Renal pelvis (tissue), 4 donors: ENCODE measurements around the gene PEF1. TPM values are rescaled to one million over a fixed set of nuclear protein-coding genes. Genes with fewer than 3 reads are reported as not detected.

Experiments used
- DNase-seq: peaks from one replicate; pipeline ENCODE4 v3.0.0-alpha.2; 2013
- polyA plus RNA-seq, 3 donors: library from polyadenylated mRNA; unstranded; fragments of 120-200 nt; gene quantifications; one replicate each; pipeline ENCODE4 v1.2.1, GENCODE V29; 2013; ENCODE audit not compliant: insufficient read length in 3 of 3

Gene PEF1
- polyA plus RNA-seq, 3 donors = 77.2 to 81.4 (median 79.1) TPM

- no peak for DNase-seq
Measured at GRCh38 chr1:31639543-31639942, 5.1 kb downstream of the PEF1 start.

DNA sequence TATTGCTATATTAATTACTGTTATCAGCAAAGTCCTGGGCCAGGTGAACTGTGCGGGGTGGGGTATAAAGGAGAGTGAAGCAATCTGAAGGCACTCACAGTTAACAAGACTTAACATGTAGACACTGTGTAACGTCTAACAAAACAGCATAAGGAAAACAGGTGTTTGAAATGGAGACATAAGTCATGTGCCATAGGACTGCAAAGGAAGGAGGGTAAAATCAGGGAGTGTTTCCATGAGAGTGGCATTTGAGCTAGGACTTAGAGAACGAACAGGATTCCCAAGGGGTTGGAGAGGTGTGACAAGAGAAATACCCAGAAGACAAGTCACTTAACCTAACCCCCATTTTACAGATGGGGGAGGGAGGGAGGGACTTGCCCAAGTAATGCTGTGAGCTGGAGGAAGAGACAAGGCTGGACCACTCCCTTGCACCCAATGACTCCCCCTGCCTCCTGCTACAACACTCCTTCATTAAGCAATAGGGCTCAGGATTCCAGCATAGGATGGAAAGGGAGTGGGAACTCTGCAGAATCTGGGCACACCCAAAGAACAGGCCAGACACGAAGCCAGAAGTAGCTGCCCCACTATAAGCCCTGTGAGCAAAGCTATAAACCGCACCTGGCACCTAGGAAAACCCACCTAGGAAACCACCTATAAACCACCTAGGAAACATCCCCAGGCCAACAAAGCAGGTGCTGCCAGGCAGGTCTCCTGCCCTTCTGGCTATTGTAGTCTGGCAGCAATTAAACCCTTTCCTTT is 6.6 kb downstream of the PEF1 start:
- DNase-seq = no peak

- DNase-seq = no peak
Measured at GRCh38 chr1:31633117-31633516, 11.6 kb downstream of the PEF1 start.

DNA sequence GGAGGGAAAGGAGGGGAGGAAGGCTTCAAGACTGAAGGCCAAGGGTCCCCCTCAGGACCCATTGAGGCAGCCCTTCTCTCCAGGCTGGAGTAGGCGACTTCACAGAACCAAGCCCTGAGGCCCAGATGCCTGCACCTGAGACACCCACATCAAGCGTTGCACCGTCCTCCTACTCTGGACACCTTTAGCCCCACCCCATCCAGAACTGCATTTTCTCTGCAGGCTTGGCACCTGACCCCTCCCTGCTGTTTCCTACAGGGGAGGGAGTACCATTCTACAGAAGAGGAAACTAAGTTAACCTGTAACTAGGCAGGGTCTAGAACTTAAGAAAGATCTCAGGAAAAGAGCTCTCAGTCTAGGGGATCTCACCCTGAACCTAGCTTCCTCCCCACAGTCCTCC is 12.0 kb downstream of the PEF1 start:
- DNase-seq = no peak

DNA sequence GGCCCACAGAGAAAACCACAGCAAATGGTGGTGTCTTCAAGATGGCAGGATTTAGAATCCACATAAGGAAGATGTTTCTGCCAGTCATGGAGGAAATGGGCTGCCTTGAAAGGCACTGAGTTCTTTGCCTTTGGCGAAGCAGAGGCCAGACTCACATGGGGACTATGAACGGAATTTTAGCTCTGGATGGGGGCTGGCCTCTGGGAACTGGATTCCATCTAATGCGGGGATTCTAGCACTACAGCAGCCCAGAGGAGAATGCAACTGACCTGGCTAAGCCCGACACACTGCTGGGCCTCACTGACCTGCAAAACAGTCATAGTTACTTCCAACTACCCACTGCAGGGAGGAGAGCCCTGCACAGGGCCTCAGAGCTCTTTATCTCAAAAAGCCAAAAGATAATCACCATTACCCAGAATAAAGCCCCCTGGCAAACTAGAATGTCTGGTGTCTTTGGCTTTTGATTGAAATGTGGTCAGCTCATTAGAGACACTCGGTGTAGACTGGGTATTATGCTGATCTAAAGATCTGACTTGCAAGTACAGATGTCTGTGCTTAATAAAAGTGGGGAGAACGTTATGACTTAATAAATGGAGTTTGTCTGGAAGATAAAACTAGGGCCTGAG is 15.6 kb downstream of the PEF1 start:
- DNase-seq = no peak

GRCh38 chr1:31627930-31628559 is 16.6 kb downstream of the PEF1 start:
- no peak for DNase-seq

DNA sequence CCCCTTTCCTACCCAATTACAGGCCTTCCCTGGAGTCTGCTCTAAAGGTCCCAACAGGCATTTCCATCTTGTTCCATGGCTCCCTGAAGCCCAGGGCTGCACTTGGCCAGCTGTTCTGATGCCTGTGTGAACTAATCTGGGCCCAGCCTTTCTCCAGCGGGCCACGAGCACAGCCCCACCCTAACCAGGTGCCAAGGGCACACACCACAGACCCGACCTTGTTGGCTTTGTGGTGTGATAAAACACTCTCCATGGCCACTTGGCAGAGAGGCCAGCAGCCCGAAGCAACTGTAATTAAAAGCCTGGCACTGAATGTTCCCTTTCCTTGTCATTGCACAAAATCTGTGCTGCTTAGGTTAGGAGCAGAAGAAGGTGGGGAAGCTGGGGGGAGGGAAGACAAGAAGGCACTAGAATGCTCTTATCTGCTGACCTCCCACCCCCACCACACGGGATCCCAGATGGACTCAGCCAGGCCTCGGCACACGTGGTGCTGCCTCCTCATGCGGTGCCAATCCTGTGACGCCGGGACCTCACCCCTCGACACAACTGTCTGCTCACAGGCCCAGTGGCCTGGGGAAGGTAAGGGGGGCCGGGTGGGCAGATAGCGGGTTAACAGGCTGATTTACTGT is 17.3 kb downstream of the PEF1 start:
- DNase-seq = no peak

- DNase-seq = no peak
Measured at GRCh38 chr1:31626223-31627207, 18.2 kb downstream of the PEF1 start.

DNA sequence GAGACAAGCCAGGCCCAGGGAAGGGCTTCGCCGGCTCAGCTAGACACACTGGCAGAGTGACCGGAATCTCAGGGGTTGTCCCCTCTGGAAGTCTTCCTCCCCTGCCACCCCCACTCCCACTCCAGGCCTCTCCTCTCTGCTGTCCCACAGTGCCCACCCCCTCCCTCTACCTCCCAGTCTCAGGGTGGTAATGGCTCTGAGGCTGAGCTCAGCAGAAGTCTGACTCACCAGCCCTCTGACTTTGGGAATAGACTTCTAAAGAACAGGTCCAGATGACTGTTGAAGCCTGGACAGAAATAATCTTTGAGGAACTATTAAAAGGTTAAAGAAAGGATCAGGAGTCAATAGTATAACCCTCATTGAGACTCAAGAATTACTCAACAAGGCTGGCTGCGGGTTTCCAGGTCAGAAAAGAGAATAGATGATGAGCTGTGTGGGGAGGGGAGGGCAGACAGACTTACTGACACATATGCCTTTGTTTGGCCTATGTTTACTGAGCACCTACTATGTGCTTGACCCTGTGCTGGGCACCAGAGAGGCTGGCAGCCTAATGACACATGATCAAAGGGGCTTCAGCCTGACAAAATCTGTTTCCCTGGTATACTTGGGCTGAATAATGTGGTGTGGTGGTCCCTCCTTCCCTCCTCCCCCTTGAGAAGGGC is 19.0 kb downstream of the PEF1 start:
- DNase-seq = no peak

DNA sequence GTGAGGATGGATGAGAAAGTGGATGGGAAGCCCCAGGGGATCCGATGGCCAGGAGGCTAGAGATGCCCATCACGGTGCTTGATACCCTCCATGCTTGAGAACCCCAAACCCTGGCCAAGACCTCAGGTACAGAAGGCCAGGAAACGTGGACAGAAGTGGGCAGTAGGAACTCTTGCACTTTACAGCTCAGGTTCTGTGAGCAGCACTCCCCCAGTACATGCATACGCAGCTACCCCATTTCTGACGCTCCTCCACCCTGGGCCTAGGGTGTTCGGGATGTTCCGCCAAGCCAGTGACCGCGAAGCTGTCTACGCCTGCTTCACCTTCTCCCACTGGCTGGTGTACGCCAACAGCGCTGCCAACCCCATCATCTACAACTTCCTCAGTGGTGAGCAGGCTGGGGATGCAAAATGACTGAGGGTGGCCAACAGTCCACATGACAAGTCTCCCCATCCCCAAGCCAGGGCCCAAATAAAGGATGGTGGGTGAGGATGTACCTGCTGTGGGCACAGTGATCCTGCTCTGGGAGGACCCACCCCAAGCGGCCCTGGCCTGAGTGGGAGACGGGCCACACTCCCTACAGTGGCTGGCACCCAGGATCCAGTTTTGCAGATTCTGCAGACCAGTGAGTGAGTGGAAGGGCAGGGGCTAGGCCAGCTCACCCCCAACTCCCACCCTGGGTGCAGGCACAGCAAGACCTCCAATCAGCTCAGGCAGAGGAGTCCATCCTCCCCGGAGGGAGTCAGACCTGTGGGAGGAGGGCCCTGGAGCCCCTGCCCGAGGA is 19.8 kb downstream of the PEF1 start:
- no peak for DNase-seq

DNA sequence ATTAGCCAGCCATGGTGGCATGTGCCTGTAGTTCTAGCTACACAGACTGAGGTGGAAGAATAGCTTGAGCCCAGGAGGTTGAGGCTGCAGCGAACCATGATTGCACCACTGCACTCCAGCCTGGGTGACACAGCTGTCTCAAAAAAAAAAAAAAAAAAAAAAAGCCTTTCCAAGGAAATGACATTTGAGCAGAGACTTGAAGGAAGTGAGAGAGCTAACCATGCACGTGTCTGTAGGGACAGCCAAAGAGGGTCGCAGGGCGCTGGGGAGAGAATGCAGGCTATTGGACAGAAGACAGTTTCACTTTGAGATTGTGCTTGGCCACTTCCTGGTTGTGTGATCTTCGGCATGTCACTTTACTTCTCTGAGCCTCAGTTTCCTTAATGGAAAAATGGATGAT is 20.4 kb downstream of the PEF1 start:
- no peak for DNase-seq

DNA sequence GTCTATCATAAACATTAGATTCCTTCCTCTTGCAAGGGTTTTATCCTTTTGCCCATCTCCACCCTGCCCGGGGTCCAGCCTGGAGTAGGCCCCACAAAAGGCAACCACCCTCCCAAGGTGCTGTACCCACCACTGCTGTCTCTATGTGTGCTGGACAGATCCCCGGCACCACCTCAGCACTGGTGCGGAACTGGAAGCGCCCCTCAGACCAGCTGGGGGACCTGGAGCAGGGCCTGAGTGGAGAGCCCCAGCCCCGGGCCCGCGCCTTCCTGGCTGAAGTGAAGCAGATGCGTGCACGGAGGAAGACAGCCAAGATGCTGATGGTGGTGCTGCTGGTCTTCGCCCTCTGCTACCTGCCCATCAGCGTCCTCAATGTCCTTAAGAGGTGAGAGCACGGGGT is 21.3 kb downstream of the PEF1 start:
- no peak for DNase-seq

DNA sequence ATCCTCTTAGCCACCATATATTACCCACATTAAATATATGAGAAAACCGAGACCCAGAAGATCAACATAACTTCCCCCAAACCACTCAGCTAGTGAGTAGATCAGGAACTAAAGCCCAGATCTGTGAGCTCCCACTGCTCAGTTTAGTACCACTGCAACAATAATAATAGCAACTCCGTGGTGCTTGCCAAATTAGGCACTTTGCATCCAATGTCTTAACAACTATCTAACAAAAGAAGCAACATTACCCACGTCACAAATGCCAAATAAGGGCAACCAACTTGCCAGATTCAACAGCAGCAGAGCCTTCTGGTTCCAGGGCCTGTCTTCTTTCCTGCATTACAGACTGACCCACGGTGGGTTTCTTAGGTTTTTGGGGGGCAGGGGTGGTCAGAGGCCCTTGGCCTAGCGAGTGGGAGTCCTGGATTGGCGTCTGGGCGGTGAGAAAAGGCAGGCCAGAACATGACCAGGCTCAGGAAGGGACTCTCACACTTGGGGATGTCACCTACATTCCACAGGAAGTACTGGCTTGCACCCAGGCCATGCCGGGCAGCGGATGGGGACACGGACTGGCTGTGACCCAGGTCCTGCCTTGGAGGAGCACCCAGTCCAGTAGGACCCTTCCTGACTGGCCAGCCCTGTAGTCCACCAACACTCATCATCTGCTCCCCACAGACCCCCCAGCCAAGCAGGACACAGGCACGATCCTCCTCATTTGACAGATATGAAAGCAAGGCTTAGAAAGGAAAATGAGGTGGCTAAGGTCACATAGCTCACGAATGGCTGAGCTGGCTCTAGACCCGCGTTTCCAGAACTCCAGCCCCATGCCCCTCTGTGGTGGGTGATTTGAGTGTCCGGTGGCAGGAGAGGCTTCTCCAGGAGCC is 22.6 kb downstream of the PEF1 start:
- DNase-seq = no peak

GRCh38 chr1:31621498-31621820 is 23.2 kb downstream of the PEF1 start:
- DNase-seq = no peak

DNA sequence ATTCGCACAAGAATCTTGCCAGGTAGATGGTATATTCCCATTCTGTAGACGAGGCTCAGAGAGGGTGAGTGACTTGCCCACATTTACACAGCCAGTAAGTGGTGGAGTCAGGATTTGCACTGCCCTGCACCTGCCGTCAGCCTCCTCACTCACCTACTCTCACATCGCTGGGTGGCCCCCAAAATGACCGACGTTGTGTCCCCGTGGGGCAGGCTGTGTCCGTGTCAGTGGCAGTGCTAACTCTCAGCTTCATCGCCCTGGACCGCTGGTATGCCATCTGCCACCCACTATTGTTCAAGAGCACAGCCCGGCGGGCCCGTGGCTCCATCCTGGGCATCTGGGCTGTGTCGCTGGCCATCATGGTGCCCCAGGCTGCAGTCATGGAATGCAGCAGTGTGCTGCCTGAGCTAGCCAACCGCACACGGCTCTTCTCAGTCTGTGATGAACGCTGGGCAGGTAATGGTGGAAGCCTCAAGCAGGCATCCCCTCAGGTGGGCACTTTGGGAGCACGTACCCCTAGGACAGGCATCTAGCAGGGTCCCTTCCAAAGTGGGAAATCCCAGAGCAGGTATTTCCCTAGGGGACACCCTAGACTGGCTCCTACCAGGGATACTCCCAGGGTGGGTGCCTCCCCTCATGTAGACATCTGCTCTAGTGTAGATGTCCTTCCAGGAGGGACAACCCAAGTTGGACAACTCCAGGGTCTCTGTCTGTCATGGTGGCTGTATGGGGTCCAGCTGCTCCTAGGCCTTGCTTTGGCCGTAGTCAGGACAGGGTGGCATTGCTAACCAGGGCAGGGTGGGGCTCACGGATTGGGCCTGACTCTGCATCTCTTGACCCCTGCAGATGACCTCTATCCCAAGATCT is 23.8 kb downstream of the PEF1 start:
- DNase-seq = no peak

- no peak for DNase-seq
Measured at GRCh38 chr1:31618916-31619846, 25.5 kb downstream of the PEF1 start.
